Measurements from ENCODE around the gene LLCFC1. TPM values are rescaled to one million over a fixed set of nuclear protein-coding genes. Genes with fewer than 3 reads are reported as not detected.
"Not testable (repeated sequence)": the region's sequence is repeated elsewhere in the genome, so short reads cannot be mapped to it uniquely, and the experiment has no call there.

The LLCFC1 gene
- total and polyA plus RNA-seq, 10 donors = 0.18 TPM; not detected in 9

DNA sequence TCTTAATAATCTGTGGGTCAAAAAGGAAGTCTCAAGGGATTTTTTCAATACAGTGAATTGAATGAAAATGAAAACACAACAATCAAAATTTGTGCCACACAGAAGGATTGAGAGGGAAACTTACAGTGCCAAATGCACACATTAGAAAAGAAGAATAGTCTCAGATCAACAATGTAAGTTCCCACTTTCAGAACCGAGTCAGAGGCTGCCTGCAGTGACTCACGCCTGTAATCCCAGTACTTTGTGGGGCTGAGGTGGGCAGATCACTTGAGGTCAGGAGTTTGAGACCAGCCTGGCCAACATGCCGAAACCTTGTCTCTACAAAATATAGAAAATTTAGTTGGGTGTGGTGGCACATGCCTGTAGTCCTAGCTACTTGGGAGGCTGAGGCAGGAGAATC is 35.3 kb downstream of the LLCFC1 start:
- Histone ChIP-seq H3K27me3 (replicated peaks in 1 of 7) (peaks cover 0 to 5% (median 0%) of the 10 kb centered on the region in 7 donors), H3K4me1 (no peaks in the 10 kb centered on the region), H3K4me3 (no peak overlapping the region), H3K9me3 (peaks cover 0 to 17% (median 6%) of the 10 kb centered on the region in 8 donors), H3K36me3 (no peaks in the 10 kb centered on the region), H3K27ac (no peak overlapping the region)
- intact Hi-C loops (cut with DNase I; ENCODE audit: low total_unique reads) = no loop called here
- WGBS, 5 donors = 66 to 84% (median 79%) methylated on average over 3 of the region's 3 CpGs
- DNase-seq = no peak
- TF ChIP-seq POLR2A (IDR thresholded peaks at IDR 0.05) = no peak
- no peak for TF ChIP-seq POLR2AphosphoS5 (IDR thresholded peaks at IDR 0.05)
- TF ChIP-seq, protein P1, sequence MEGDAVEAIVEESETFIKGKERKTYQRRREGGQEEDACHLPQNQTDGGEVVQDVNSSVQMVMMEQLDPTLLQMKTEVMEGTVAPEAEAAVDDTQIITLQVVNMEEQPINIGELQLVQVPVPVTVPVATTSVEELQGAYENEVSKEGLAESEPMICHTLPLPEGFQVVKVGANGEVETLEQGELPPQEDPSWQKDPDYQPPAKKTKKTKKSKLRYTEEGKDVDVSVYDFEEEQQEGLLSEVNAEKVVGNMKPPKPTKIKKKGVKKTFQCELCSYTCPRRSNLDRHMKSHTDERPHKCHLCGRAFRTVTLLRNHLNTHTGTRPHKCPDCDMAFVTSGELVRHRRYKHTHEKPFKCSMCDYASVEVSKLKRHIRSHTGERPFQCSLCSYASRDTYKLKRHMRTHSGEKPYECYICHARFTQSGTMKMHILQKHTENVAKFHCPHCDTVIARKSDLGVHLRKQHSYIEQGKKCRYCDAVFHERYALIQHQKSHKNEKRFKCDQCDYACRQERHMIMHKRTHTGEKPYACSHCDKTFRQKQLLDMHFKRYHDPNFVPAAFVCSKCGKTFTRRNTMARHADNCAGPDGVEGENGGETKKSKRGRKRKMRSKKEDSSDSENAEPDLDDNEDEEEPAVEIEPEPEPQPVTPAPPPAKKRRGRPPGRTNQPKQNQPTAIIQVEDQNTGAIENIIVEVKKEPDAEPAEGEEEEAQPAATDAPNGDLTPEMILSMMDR (IDR thresholded peaks at IDR 0.05 in 8 of 11, conservative IDR thresholded peaks at IDR 0.05 in 3 of 11) = no peak

DNA sequence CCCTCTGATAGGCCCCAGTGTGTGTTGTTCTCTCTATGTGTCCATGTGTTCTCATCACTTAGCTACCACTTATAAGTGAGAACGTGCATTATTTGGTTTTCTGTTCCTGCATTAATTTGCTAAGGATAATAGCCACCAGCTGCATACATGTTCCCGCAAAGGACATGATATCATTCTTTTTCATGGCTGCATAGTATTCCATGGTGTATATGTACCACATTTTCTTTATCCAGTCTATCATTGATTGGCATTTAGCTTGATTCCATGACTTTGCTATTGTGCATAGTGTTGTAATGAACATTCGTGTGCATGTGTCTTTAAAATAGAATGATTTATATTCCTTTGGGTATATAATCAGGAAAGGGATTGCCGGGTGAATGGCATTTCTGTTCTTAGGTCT is 39.1 kb downstream of the LLCFC1 start:
- H3K27ac ChIP-seq; H3K27me3 ChIP-seq (replicated peaks in 1 of 7); intact Hi-C loops (cut with DNase I; ENCODE audit: low total_unique reads); H3K36me3 ChIP-seq; H3K4me1 ChIP-seq; H3K4me3 ChIP-seq; DNase-seq: not testable (repeated sequence)
- peaks cover 0 to 26% (median 10%) of the 10 kb centered on the region in 8 donors for H3K9me3 ChIP-seq
- 80 to 91% (median 87%) methylated on average over 4 of the region's 4 CpGs for WGBS, 5 donors

DNA sequence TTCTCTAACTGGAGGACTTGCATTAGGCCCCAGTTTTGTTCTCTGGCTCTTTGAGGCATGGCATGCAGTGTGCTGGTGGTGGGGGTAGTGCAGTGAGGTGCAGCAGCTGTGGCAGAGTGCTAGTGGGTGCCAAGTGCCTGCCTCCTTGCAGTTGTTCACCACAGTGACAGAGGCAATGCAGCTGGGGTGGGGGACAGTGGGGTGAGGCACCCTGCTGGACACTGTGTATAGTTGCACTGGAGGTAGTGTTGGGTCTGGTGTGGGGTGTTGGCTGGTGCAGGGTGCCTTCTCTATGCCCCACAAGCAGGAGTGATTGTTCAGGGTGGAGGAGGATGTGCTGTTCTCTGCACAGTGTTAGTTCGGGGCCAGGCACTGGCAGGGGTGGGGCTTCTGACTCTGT is 44.5 kb downstream of the LLCFC1 start:
- TF ChIP-seq POLR2AphosphoS5 (IDR thresholded peaks at IDR 0.05) = no peak
- TF ChIP-seq, protein P1 (IDR thresholded peaks at IDR 0.05 in 8 of 11, conservative IDR thresholded peaks at IDR 0.05 in 3 of 11) = no peak
- no peak for TF ChIP-seq POLR2A (IDR thresholded peaks at IDR 0.05)

DNA sequence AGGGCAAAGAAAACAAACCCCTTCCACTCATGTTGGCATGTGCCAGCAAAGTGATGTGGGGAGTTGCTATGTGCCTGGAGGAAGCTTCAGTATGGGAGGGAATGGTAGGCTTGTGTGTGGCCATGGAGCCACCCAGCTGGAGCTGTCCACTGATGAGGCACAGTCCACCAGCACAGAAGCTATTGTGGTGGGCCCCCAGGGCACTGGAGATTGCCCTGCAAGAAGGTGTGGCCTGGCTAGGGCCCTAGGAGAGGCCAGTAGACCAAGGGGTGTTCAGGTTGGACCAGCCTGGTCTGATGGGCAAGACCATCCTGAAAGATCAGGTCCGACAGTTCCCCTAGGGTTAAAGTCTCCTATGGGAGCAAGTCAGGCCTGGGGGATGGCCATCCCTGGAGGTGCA is 45.0 kb downstream of the LLCFC1 start:
- peaks cover 0 to 17% (median 0%) of the 10 kb centered on the region in 7 donors for H3K27me3 ChIP-seq (replicated peaks in 1 of 7)
- peaks cover 0 to 16% (median 4%) of the 10 kb centered on the region in 8 donors for H3K9me3 ChIP-seq
- no peak for DNase-seq
- TF ChIP-seq, protein P1 (IDR thresholded peaks at IDR 0.05 in 8 of 11, conservative IDR thresholded peaks at IDR 0.05 in 3 of 11) = no peak
- no peak for TF ChIP-seq POLR2A (IDR thresholded peaks at IDR 0.05)
- no peak for TF ChIP-seq POLR2AphosphoS5 (IDR thresholded peaks at IDR 0.05)
- H3K36me3 ChIP-seq = no peaks in the 10 kb centered on the region
- intact Hi-C loops (cut with DNase I; ENCODE audit: low total_unique reads) = loop anchor here (10.0 kb wide), 1 partner anchor 79 kb away; no protein-coding TSS in a partner anchor
- H3K4me1 ChIP-seq = no peaks in the 10 kb centered on the region
- H3K4me3 ChIP-seq = no peak overlapping the region
- no peak overlapping the region for H3K27ac ChIP-seq
- WGBS, 5 donors = 70 to 100% (median 94%) methylated on average over 1 of the region's 1 CpG

More for the DNA sequence above, 44.5 kb downstream of the LLCFC1 start:
- Histone ChIP-seq H3K4me3 (no peak overlapping the region), H3K4me1 (no peaks in the 10 kb centered on the region), H3K36me3 (no peaks in the 10 kb centered on the region), H3K9me3 (peaks cover 0 to 19% (median 4%) of the 10 kb centered on the region in 8 donors), H3K27ac (no peak overlapping the region), H3K27me3 (replicated peaks in 1 of 7) (peaks cover 0 to 17% (median 0%) of the 10 kb centered on the region in 7 donors)
- DNase-seq = no peak
- 79 to 100% (median 93%) methylated on average over 1 of the region's 1 CpG; no CpG with 5 or more reads in 1 of the 5 donors for WGBS, 5 donors
- intact Hi-C loops (cut with DNase I; ENCODE audit: low total_unique reads) = loop anchor here (10.0 kb wide), 1 partner anchor 79 kb away; no protein-coding TSS in a partner anchor

Other genes starting within 250 kb of the LLCFC1 start
- gene PRSS1, start 190.0 kb upstream of the LLCFC1 start, total RNA-seq = 1 to 10 TPM in 3 of 7 donors, not detected in 4; 2.9 to 6.3 (median 3.0) TPM
- 1 to 10 TPM in 2 of 3 donors, under 1 TPM in 1; 0.88 to 1.4 (median 1.2) TPM for gene PRSS1, start 190.0 kb upstream of the LLCFC1 start, polyA plus RNA-seq
- gene PRSS2, start 168.5 kb upstream of the LLCFC1 start, total RNA-seq = 10 to 100 TPM in 2 of 7 donors, 1 to 10 TPM in 1, not detected in 4; 3.8 to 14.5 (median 11.1) TPM
- 1 to 10 TPM; 1.1 to 1.3 (median 1.2) TPM for gene PRSS2, start 168.5 kb upstream of the LLCFC1 start, polyA plus RNA-seq
- gene EPHB6, start 84.4 kb upstream of the LLCFC1 start, total RNA-seq = 10 to 100 TPM; 12.3 to 15.5 (median 13.9) TPM
- 10 to 100 TPM; 11.3 to 28.8 (median 23.6) TPM for gene EPHB6, start 84.4 kb upstream of the LLCFC1 start, polyA plus RNA-seq
- gene TRPV6, start 53.7 kb upstream of the LLCFC1 start, total RNA-seq = under 1 TPM in 4 of 7 donors, not detected in 3; 0.06 to 0.32 (median 0.25) TPM
- under 1 TPM; 0.05 to 0.26 (median 0.16) TPM for gene TRPV6, start 53.7 kb upstream of the LLCFC1 start, polyA plus RNA-seq
- under 1 TPM in 1 of 7 donors, not detected in 6; 0.20 TPM for gene TRPV5, start 5.7 kb upstream of the LLCFC1 start, total RNA-seq
- gene TRPV5, start 5.7 kb upstream of the LLCFC1 start, polyA plus RNA-seq = under 1 TPM in 2 of 3 donors, not detected in 1; 0.02 to 0.03 TPM
- 10 to 100 TPM in 3 of 7 donors, 1 to 10 TPM in 4; 4.1 to 27.4 (median 10.0) TPM for gene KEL, start 22.9 kb downstream of the LLCFC1 start, total RNA-seq
- gene KEL, start 22.9 kb downstream of the LLCFC1 start, polyA plus RNA-seq = 1 to 10 TPM; 3.3 to 5.0 (median 4.7) TPM
- under 1 TPM in 1 of 7 donors, not detected in 6; 0.64 TPM for gene OR9A2, start 87.6 kb downstream of the LLCFC1 start, total RNA-seq
- gene OR9A2, start 87.6 kb downstream of the LLCFC1 start, polyA plus RNA-seq = not detected
- not detected for gene OR6V1, start 112.9 kb downstream of the LLCFC1 start, total RNA-seq
- not detected for gene OR6V1, start 112.9 kb downstream of the LLCFC1 start, polyA plus RNA-seq
- gene PIP, start 192.6 kb downstream of the LLCFC1 start, total RNA-seq = not detected
- gene PIP, start 192.6 kb downstream of the LLCFC1 start, polyA plus RNA-seq = not detected
- not detected for gene TAS2R39, start 243.9 kb downstream of the LLCFC1 start, total RNA-seq
- gene TAS2R39, start 243.9 kb downstream of the LLCFC1 start, polyA plus RNA-seq = not detected